Measurements from ENCODE around the gene COL21A1.
A peak's percentile ranks its signal among the peaks of the same experiment; 100 is the strongest.

COL21A1 gene

DNA sequence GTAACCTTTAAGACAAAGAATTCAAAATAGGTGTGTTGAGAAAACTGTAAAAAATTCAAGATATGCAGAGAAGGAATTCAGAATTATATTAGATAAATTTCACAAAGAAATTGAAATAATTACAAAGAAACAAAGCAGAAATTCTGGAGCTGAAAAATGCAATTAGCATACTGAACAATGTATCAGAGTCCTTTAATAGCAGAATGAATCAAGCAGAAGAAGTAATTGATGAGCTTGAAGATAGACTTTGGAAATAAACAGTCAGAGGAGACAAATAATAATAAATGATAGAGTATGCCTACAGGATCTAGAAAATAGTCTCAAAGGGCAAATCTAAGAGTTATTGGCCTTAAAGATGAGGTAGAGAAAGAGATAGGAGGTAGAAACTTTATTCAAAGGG lies 131.7 kb downstream of the COL21A1 start:
- H3K4me3 ChIP-seq (ENCODE audit: low read depth, low read length) = no peak overlapping the region
- in situ Hi-C loops (cut with HindIII; ENCODE audit: low sequenced_read_pairs) = no loop called here
- no peak for TF ChIP-seq CTCF (IDR thresholded peaks at IDR 0.05; ENCODE audit: low read depth, low read length)
- DNase-seq (ENCODE audit: low read depth, low spot score) = no peak

DNA sequence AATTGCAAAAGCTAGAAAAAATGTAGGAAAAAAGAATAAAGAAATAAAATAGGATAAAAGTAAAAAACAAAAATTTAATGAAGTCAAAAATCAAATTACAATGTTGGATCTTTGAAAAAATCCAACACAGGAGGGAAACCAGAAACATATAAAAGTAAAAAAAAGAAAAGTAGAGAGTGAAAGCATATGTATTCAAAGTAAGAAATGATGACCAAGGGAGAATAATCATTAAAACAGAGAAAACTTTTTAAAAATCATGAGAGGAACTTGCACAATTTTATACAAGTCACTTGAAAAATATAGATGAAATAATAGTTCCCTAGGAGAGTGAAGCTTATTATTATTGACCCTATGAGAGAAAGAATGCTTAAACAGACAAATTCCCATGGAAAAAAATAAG lies 138.2 kb downstream of the COL21A1 start:
- no peak for TF ChIP-seq CTCF (IDR thresholded peaks at IDR 0.05; ENCODE audit: low read depth, low read length)
- H3K4me3 ChIP-seq (ENCODE audit: low read depth, low read length) = no peak overlapping the region
- in situ Hi-C loops (cut with HindIII; ENCODE audit: low sequenced_read_pairs) = no loop called here

GRCh38 chr6:56106231-56106630 lies 141.1 kb downstream of the COL21A1 start:
- H3K4me3 ChIP-seq (ENCODE audit: low read depth, low read length) = no peak overlapping the region
- DNase-seq (ENCODE audit: low read depth, low spot score) = no peak
- in situ Hi-C loops (cut with HindIII; ENCODE audit: low sequenced_read_pairs) = no loop called here
- no peak for TF ChIP-seq CTCF (IDR thresholded peaks at IDR 0.05; ENCODE audit: low read depth, low read length)

More for the DNA sequence above, 138.2 kb downstream of the COL21A1 start:
- DNase-seq (ENCODE audit: low read depth, low spot score) = no peak

GRCh38 chr6:56104591-56104990 lies 142.8 kb downstream of the COL21A1 start:
- in situ Hi-C loops (cut with HindIII; ENCODE audit: low sequenced_read_pairs) = no loop called here
- no peak for TF ChIP-seq CTCF (IDR thresholded peaks at IDR 0.05; ENCODE audit: low read depth, low read length)
- no peak overlapping the region for H3K4me3 ChIP-seq (ENCODE audit: low read depth, low read length)
- DNase-seq (ENCODE audit: low read depth, low spot score) = no peak

DNA sequence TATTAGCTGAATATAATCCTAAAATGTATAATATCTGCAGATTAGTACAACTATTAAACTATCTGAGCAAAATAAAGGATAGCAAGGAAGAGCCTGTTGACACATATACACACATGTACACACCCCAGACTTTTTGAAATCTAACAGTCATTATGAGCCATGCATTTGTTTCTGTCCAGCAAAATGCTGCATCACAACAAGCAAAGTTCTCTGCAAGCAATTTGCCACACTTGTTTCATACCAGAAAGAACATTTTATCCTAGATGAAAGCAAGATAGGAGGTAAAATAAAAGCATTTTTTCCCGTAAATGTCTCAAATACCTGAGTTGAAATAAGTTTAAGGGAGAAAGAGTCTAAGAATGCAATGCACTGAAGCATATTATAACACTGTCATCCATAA lies 145.2 kb downstream of the COL21A1 start:
- H3K4me3 ChIP-seq (ENCODE audit: low read depth, low read length) = no peak overlapping the region
- in situ Hi-C loops (cut with HindIII; ENCODE audit: low sequenced_read_pairs) = no loop called here
- DNase-seq (ENCODE audit: low read depth, low spot score) = no peak
- TF ChIP-seq CTCF (IDR thresholded peaks at IDR 0.05; ENCODE audit: low read depth, low read length) = no peak

DNA sequence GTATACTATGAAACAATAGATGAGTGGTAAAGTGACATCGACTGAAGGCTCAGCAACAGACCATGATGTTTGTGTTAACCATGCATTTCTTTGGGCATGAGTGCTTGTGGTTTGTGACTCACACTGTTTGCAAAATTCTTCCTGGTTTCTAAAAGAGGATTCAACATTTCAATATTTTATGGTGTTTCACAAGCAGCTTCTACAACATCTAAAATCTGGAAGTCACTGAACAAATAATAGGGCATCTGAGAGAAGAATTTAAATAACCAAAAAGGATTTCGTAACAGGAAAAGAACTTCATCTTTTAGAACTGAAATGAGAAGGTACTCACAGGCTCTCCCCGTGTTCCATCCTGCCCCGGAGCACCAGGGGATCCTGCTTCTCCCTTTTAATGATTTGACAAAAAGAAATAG lies 146.2 kb downstream of the COL21A1 start:
- in situ Hi-C loops (cut with HindIII; ENCODE audit: low sequenced_read_pairs) = no loop called here
- H3K4me3 ChIP-seq (ENCODE audit: low read depth, low read length) = no peak overlapping the region
- TF ChIP-seq CTCF (IDR thresholded peaks at IDR 0.05; ENCODE audit: low read depth, low read length) = no peak
- peak; percentile 97 for DNase-seq (ENCODE audit: low read depth, low spot score)
